ENCODE data around the gene AFF3. TPM values are rescaled to one million over a fixed set of nuclear protein-coding genes. Genes with fewer than 3 reads are reported as not detected.
"Not testable (repeated sequence)": the region's sequence is repeated elsewhere in the genome, so short reads cannot be mapped to it uniquely, and the experiment has no call there.

Gene AFF3
- total RNA-seq, 4 donors from 2014 or later, result 9.0 to 20.2 (median 14.5) TPM

GRCh38 chr2:99936065-99936464 is 206.3 kb downstream of the AFF3 start:
- Histone ChIP-seq H3K36me3 (no peaks in the 10 kb centered on the region), H3K9me3 (no peaks in the 10 kb centered on the region), H3K4me1 (no peaks in the 10 kb centered on the region), H3K27ac (no peak overlapping the region), H3K27me3 (no peaks in the 10 kb centered on the region), H3K4me3 (no peak overlapping the region)
- DNase-seq, result no peak
- TF ChIP-seq POLR2A (IDR thresholded peaks at IDR 0.05), result no peak
- no peak for TF ChIP-seq CTCF (IDR thresholded peaks at IDR 0.05)
- TF ChIP-seq POLR2AphosphoS5 (IDR thresholded peaks at IDR 0.05), result no peak
- TF ChIP-seq EP300 (IDR thresholded peaks at IDR 0.05; ENCODE audit: low read depth), result no peak
- 65 to 83% methylated on average over 1 to 3 of the region's 3 CpGs for WGBS, 2 donors (ENCODE audit: low coverage in 1 of 2)
- in situ Hi-C loops (cut with MboI; ENCODE audit: low pct_ligation_motif_present in 1 of 4, low pct_unique_long_range_greater_than_20kb in 1 of 4, low sequenced_read_pairs in 3 of 4), result no loop called here
- intact Hi-C loops (cut with DNase I; ENCODE audit: low total_unique reads), result no loop called here

- Histone ChIP-seq H3K4me1 (no peaks in the 10 kb centered on the region), H3K9me3 (no peaks in the 10 kb centered on the region), H3K27ac (no peak overlapping the region), H3K27me3 (no peaks in the 10 kb centered on the region), H3K36me3 (no peaks in the 10 kb centered on the region), H3K4me3 (no peak overlapping the region)
- DNase-seq, result no peak
- 58 to 84% methylated on average over 5 of the region's 5 CpGs for WGBS, 2 donors (ENCODE audit: low coverage in 1 of 2)
- in situ Hi-C loops (cut with MboI; ENCODE audit: low pct_ligation_motif_present in 1 of 4, low pct_unique_long_range_greater_than_20kb in 1 of 4, low sequenced_read_pairs in 3 of 4) (no loop called here), intact Hi-C loops (cut with DNase I; ENCODE audit: low total_unique reads) (no loop called here)
- TF ChIP-seq POLR2AphosphoS5 (IDR thresholded peaks at IDR 0.05), result no peak
- no peak for TF ChIP-seq POLR2A (IDR thresholded peaks at IDR 0.05)
- no peak for TF ChIP-seq CTCF (IDR thresholded peaks at IDR 0.05)
Observed at GRCh38 chr2:99935662-99936061, 206.7 kb downstream of the AFF3 start.

DNA sequence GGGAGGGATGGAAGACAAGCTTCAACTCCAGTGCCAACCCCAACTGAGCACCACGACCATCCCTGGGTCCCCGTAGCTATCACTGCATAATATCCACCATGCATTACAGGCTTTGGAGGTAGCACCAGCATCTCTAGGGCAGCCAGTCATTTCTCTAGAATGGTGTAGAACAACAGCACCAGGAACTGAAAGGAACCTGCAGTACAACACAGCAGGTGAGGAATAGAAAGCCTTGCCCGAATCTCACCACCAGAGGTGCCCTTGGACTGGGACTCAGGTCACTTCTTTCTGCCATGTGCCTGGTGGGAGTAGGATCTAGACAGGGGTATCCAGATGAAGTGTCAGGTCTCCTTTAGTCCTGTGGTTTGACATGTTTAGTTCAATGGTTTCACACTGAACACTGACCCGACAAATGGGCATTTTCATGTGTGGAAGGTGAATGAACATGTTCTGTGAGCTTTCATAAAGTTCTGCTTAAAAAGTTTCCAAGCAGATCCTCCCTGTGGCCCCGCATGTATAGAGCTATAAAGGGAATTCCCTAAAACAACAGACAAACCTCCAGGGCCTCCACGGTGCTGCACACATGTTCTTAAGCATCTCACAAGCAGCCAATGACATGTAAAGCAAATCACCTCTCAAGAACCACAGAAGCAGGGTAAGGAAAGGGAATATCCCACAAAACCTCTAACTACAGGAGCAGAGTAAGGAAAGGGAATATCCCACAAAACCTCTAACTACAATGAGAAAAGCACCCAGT is 208.3 kb downstream of the AFF3 start:
- intact Hi-C loops (cut with DNase I; ENCODE audit: low total_unique reads), result no loop called here
- H3K27me3 ChIP-seq, result no peaks in the 10 kb centered on the region
- H3K27ac ChIP-seq, result no peak overlapping the region
- H3K4me3 ChIP-seq, result no peak overlapping the region
- no peaks in the 10 kb centered on the region for H3K36me3 ChIP-seq
- in situ Hi-C loops (cut with MboI; ENCODE audit: low pct_ligation_motif_present in 1 of 4, low pct_unique_long_range_greater_than_20kb in 1 of 4, low sequenced_read_pairs in 3 of 4), result no loop called here
- H3K4me1 ChIP-seq, result no peaks in the 10 kb centered on the region
- no peaks in the 10 kb centered on the region for H3K9me3 ChIP-seq
- TF ChIP-seq EP300 (IDR thresholded peaks at IDR 0.05; ENCODE audit: low read depth) (no peak), CTCF (IDR thresholded peaks at IDR 0.05) (no peak), POLR2A (IDR thresholded peaks at IDR 0.05) (no peak), POLR2AphosphoS5 (IDR thresholded peaks at IDR 0.05) (no peak)
- WGBS, 2 donors (ENCODE audit: low coverage in 1 of 2), result 79 to 80% methylated on average over 1 to 6 of the region's 6 CpGs
- no peak for DNase-seq

GRCh38 chr2:99933491-99933890 is 208.9 kb downstream of the AFF3 start:
- H3K4me3 ChIP-seq; in situ Hi-C loops (cut with MboI; ENCODE audit: low pct_ligation_motif_present in 1 of 4, low pct_unique_long_range_greater_than_20kb in 1 of 4, low sequenced_read_pairs in 3 of 4); H3K27me3 ChIP-seq; H3K4me1 ChIP-seq; DNase-seq; H3K36me3 ChIP-seq; H3K27ac ChIP-seq; H3K9me3 ChIP-seq; intact Hi-C loops (cut with DNase I; ENCODE audit: low total_unique reads): not testable (repeated sequence)
- WGBS, 2 donors (ENCODE audit: low coverage in 1 of 2), result 95 to 100% methylated on average over 1 to 3 of the region's 3 CpGs
